Femur (tissue), 1 donor: ENCODE results near the gene MOK.

ENCODE experiments used
- DNase-seq: peaks from one replicate; pipeline ENCODE4 v3.0.0-alpha.2; 2017

The MOK gene

DNA sequence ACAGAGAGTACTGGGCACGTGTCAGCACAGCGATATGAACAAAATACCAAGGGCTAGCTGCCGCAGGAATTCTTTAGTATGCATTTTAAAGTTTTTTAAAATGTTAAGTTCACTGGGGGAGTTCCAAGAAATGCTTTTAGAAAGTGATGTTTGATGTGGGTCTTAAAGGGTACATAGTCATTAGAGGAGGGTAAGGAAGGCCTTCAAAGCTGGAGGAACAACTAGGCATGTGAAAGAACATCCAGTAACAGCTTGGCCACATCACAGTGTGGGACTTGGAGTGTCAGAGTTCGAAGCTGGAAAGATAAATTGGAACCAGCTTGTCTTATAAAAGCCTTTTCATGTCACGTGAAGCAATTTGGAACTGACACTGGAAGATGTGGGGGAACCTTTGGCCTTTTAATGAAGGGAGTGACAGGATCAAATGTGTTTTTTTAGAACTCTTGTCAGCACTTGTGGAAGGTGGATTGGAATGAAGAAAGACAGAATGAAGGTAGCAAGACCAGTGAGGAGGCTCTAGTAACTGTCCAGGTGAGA, 107.6 kb downstream of the MOK start:
- no peak for DNase-seq

DNA sequence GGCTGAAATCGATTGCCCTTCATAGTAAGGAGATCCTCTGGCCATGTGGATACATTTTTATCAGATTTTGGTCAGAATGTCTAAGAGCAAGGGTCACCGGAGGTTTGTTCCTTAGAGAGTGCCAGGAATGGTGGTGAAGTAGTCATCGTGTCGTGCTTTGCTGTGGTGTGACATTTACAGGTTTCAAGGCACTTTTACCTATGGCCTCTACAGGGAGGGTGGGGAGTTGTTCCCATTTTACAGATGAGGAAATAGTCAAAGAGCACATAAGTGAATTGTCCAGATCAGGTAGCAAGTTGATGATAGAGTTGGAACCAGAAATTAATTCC, 108.1 kb downstream of the MOK start:
- no peak for DNase-seq

DNA sequence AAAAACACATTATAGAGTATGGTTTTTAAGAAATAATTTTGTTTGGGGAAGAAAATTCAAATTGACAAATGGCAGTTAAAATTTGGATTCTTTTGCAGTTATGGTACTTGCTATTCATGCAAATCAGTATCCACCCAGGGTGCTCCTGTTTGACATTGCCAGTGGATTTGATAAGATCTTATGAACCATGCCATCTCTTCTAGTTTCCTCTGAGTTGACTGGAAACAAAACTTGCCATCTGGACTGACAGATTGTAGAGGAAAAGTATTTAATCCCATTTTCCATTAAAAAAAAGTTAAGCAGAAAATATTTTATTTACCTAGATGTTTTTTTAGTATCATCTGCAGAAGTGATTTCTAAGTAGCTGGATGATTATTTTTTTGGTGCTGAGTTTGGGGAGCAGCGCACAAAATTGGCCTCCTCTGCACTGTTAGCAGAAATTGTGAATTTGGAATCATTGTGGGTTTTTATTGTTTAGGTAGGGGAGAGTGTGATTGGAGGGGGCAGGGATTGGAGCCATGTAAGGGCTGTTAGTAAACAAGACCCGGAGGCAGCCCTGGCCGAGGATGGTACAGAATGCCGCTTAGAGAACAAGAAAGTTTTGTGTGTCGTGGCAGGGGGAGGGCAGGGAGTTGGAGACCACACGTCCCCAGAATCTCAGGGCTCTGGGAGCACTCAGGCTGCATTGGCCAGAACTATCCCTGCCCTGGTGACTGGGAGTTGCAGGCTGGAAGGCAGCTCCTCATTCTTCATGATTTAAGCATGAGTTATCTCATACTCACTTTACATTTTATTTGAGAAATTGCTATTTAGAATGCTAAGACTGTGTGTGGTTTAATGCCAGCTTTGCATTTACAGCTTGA, 108.7 kb downstream of the MOK start:
- DNase-seq = no peak

DNA sequence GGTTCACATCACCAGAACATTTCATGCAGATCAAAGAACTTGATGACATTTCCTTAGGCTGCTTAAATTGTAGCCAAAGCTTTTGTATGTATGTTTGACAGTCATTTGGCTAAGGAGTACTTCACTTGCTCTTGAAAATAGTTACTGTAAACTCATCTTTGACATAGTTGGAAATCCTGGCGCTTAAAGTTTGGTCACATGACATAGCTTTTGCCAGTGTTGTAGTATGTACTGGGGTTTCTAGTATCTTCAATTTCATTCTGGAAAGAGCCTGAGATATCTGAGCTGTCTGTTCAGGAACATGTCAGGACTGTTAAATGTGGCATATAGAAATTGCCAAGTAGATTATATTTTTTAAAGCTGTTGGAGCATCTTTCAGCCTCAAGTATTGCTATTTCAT, 109.5 kb downstream of the MOK start:
- no peak for DNase-seq

GRCh38 chr14:102194856-102195255, 110.1 kb downstream of the MOK start:
- no peak for DNase-seq

- DNase-seq = no peak
These were observed 112.0 kb downstream of the MOK start for GRCh38 chr14:102192840-102193502.

GRCh38 chr14:102189874-102190273, 115.1 kb downstream of the MOK start:
- no peak for DNase-seq

DNA sequence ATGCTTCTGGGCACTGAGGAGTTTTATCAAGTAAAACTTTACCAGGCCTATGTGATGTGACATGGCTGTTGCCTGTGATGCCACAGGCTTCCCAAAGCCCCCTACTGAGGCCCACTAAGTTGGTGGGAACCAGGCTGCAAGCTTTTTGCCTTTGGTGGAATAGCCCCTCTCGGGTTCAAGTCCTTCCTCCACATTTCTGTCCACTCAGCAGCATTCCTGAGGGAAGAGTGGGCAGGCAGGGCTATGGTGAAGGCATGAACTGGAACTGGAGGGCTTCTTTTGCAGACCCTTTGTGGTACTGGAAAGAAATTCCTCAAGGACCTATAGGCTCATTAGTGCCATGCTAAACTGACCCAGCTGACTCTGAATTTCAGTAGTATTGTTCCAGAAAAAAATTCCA, 116.8 kb downstream of the MOK start:
- no peak for DNase-seq

GRCh38 chr14:102187568-102188001, 117.4 kb downstream of the MOK start:
- DNase-seq = no peak

GRCh38 chr14:102187044-102187443, 117.9 kb downstream of the MOK start:
- no peak for DNase-seq

- no peak for DNase-seq
These were observed 119.6 kb downstream of the MOK start for GRCh38 chr14:102185360-102185759.

- no peak for DNase-seq
These were observed 120.5 kb downstream of the MOK start for GRCh38 chr14:102184316-102185035.

DNA sequence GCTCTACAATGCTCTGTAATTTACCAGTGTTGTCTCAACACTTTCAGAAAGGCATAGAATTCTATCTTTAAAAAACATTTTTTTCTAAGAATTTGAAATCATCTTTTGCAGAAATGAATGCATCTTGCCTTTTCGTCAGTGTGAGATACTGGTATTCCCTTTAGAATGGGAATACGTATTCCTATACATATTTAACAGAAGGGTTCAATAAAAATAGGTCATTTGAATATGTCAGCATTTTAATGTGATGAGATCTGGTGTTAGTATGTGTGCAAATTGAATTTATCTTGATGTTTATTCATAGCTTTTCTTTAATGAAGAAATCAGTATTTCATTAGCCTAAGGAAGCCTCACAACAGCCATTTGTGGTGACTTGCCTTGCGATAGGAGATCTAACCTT, 121.1 kb downstream of the MOK start:
- no peak for DNase-seq

GRCh38 chr14:102182936-102183619, 121.9 kb downstream of the MOK start:
- no peak for DNase-seq

GRCh38 chr14:102182190-102182589, 122.8 kb downstream of the MOK start:
- DNase-seq = no peak

GRCh38 chr14:102181187-102181586, 123.8 kb downstream of the MOK start:
- DNase-seq = no peak

DNA sequence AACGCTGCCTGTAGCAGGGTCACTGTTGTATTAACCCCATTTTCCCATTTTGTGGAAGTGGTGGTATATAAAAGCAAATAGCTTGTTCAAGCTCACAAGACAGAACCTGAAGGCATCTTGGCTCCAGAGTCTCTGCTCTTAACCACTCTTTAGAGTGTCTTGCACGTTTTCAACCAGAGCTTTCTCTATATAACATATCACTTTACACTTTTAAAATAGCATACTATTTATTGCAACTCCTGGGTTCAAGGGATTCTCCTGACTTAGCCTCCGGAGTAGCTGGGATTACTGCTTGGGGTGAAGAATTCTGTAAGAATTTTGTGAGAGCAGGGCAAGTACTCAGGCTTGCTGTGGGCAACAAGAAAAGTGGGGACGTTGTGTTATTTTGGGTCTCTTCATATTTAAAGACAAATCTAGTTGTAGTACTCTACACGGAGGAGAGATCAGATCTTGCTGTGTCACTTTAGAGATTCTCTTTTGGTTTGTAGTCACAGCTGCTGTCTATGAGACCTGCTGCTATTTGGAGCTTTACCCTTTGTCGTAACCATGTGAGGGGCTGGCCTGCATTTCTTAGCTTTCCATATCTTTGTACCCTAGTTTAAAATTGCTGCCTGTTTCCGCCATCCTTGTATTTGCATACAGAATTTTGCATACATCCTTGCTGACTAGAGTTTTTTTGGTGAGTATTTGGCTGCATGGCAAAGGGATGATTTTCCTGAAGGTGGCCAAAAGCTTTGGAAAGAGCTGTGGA, 124.5 kb downstream of the MOK start:
- no peak for DNase-seq
